CD4-positive, alpha-beta T cell treated with Interleukin-4 for 4 hours (primary cell): ENCODE data around the gene KRT78.
"Not testable (repeated sequence)": the region's sequence is repeated elsewhere in the genome, so short reads cannot be mapped to it uniquely, and the experiment has no call there.

ENCODE experiments used
- DNase-seq: peaks from one replicate; pipeline ENCODE4 v3.0.0-alpha.2; 2020

Gene KRT78, protein sequence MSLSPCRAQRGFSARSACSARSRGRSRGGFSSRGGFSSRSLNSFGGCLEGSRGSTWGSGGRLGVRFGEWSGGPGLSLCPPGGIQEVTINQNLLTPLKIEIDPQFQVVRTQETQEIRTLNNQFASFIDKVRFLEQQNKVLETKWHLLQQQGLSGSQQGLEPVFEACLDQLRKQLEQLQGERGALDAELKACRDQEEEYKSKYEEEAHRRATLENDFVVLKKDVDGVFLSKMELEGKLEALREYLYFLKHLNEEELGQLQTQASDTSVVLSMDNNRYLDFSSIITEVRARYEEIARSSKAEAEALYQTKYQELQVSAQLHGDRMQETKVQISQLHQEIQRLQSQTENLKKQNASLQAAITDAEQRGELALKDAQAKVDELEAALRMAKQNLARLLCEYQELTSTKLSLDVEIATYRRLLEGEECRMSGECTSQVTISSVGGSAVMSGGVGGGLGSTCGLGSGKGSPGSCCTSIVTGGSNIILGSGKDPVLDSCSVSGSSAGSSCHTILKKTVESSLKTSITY

DNA sequence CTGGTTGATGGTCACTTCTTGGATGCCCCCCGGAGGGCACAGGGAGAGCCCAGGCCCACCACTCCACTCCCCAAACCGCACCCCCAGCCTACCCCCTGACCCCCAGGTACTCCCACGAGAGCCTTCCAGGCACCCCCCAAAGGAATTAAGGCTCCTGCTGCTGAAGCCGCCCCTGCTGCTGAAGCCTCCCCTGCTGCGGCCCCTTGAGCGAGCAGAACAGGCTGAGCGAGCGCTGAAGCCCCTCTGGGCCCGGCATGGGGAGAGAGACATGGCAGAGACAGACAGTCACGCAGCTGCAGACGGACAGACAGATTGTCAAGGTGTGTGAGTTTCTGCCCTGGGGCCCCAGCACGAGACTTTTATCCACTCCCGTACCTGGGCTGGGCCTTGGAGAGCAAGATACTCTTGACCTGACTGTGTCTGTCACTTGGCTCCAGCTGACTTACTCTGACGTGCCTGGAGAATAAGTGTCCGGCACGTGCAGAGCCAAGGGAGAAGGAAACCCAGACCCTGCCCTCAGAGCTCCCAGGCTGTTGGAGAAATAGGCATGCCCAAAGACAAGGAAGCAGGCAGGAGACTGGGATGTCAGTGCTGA is at the start of gene KRT78:
TSS of gene KRT78 (minus strand) at position 334 of the 595 bp plus-strand sequence. CDS start at position 270, 64 bp downstream.
- DNase-seq: no peak

DNA sequence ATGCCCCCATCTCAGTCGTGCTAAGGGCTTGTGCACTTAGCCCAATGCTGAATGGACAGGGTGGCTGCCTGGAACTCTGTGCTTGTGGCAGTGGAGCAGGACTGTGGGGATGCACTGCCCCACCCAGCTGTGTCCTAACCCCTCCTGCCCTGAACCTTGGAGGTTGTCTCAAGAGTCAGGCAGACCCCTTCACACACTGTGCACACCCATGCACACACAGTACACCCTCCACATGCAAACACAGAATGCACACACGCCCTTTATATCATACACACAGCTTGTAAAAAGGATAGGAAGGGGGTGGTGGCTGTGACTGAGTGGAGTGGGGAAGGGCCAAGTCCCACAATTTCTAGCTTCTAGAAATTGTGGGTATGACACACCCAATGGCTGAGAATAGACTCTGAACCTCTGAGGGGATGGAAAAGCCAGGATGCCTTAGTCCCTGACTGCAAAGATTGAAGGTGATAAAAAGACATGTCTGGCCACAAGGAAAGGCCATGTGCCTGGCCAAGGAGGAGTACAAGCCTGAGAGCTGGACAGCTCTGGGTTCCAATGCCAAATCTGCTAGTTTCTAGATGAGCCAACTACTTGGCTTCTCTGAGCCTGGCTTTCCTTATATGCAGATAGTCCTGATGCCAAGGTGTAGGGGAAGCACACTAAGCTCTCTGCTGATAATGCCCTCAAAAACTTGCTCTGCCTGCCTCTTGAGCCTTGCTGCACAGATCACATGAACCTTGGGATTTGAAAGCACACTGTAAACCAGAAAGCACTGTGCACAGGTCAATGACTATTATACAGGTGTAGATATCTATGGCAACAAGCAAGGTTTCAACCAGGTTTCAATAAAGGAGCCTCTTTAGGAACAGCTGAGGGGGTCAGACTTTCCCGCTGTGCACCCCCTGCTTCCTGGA is 47.7 kb upstream of the KRT78 start:
- DNase-seq: no peak

DNA sequence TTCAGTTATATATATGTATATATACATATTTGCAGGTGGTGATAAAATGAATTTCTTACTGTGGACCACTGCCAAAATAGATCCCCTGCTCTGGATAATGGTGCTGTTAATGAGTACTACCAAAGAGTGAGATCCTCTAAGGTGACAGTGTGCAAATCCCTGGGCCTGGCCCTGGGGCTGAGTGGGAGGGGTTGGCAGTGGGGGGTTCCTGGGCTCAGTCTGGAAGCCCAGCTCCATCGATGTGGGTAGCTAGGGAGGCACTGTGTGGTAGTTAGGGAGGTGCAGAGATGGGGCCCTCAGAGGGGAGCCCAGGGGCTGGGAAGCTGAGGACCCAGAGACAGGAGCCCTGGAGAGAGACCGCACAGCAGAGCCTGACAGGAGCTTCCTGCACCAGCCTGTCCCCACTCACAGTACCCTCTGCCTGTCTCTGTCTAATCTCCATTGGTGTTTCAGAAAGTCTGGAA is 47.0 kb upstream of the KRT78 start:
- DNase-seq: no peak

DNA sequence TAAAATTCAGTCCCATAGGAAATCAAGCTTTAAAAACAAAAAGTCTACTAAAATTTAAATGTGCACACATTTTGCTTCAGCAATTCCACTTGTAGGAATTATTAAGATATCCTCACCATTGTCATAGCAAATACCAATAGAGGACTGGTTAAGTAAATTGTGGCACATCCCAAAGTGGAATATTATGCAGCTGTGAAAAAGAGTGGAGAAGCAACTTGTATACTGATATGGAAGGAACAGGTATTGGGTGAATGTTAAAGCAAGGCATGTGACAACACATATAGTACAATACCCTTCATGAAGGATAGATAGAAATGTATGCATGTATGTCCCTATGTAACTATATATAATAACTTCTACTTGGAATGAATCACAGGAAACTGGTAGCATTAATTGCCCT is 44.2 kb upstream of the KRT78 start:
- no peak for DNase-seq

DNA sequence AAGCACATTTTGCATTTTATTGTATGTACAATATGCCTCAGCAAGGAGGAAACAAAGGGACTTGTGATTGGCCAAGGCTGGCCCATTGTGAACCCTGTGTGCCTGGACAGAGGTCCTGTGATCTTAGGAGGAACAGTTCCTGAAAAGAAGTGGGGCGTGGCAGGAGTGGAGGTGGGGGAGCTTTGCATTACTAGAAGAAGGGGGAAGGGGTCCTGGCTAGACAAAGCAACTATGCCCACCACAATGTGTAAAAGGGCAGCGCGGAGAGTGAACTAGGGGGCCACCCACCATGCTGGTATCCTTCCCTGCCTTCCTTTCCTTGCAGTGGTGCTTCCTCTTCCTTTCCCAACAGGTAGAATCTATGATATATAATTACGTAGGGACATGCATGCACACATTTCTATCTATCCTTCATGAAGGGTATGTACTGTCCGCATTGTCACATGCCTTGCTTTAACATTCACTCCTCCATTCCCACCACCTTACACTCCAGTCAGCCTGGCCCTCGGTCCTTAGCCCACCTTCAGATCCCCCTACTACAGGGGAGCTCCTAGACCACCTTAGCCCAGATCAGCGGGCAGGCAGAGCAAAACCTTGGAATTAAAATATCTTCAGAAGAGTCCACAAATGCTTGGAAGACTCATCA is 43.5 kb upstream of the KRT78 start:
- no peak for DNase-seq

DNA sequence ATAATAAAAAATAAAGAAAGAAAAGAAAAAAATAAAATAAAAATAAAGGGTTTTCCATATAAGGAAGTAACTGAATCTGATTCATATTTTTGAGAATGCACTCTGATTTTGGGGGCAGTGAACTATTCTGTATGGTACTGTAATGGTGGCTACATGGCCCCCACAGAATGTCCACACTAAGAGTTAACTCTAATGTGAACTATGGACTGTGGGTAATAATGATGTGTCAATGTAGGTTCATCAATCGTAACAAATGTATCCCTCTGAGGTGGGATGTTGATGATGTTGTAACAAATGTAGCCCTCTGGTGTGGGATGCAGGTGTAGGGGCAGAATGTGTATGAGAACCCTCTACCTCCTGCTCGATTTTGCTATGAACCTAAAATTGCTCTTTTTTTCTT is 42.2 kb upstream of the KRT78 start:
- no peak for DNase-seq

DNA sequence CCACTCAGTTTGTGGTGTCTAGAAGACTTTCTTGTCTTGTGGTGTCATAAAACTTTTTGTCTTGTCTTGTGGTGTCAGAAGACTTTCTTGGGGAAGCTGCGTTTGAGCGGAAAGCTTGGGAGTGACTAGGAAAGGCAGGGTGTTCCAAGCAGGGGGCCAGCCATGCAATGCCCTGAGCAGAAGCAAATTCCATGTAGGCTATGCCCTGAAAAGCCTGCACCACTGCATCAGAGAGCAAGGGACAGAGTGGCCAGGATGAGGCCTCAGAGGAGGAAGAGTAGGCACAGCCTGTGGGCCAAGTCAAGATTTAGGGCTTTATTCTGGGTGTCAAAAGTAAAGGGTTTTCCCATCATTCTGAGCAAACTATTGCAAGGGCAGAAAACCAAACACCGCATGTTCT is 41.6 kb upstream of the KRT78 start:
- no peak for DNase-seq

DNA sequence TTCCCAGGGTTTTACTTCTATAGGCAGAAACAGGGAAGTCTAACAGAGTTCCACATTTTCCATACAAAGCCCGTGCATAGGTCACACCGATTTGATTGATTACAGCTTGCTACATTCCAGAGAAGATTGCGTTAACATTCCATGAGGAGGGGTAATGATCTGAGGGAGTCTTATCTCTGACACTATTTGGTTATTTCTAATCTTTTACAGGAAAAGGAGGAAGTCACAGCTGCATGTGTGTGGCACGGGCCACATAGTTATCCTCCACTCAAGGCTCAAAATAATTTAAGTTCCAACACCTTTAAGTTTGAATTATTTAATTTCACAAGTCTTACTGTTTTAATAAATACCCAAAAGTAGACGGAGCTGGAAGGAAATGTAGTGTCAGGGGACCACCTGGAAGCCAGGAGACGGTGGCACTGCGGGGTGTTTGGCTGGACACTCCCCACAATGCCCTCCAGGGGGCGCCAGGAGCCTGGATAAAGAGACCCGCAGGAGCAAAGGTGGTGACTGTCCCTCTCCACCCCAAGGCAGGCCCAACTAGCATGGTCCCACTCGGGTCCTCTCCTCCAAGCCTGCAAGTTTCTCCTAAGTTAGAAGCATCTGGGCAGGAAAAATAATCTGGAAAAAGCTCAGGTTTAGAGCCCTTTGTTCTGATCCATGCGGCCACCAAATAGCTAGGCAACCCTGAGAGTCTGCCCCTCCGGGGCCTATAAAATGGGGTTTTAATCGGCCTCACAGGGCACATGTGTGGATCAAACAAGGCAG is 35.9 kb upstream of the KRT78 start:
- DNase-seq: peak; percentile 68

DNA sequence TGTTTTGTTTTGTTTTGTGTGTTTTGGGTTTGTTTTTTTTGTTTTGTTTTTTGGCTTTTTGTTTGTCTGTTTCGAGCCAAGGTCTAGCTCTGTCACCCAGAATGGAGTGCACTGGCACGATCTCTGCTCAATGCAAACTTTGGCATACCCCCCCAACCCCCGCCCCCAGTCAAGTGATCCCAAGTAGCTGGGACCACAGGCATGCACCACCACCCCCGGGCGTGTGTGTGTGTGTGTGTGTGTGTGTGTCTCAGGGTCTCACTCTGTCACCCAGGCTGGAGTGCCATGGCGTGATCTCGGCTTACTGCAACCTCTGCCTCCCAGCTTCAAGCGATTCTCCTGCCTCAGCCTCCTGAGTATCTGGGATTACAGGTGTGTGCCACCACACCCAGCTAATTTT is 31.7 kb upstream of the KRT78 start:
- not testable (repeated sequence) for DNase-seq

DNA sequence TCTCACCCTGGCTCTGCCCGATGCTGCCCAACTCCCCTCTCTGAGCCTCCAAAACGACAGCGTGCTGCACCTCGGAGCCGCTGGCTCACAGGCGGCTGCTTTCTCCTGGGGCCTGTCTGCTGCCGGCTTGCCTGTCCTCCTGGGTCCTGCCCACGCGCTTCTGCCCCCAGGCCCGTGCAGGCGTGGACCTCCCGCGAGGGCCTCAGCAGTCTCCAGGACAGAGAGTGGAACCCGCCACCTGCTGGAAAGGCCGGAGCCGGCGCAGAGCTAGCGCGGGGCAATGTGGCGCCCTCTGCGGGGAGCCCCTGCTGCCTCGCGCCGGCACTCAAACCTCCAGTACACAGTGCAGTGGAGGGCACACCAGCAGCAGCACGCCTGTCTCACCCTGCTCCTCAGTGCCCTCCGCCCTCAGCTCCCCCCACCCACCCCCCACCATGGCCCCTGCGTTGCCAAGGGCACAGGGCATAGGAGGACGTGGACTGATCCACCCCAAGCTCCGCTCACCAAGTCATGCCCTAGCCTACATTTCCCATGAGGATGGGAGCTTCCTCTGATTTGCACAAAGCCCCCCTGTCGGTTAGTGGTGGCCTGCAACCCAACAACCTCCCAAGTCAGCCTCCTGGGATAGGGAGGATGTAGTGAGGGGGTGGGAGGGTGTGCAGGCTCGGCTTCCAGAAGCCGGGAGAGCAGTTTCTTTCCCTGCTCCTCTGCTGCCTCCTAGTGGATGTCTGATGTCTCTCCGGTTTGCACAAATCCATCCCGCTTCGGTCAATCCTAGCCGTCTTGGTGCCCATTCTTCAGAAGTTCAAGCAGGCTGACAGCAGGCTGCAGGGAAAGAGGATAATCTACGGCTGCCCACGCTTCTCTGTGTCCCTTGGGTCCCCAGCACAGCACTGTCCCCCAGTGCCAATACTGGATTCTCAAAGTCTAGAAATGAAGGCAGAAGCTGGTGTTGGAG is 30.9 kb upstream of the KRT78 start:
- peak; percentile 55 for DNase-seq

DNA sequence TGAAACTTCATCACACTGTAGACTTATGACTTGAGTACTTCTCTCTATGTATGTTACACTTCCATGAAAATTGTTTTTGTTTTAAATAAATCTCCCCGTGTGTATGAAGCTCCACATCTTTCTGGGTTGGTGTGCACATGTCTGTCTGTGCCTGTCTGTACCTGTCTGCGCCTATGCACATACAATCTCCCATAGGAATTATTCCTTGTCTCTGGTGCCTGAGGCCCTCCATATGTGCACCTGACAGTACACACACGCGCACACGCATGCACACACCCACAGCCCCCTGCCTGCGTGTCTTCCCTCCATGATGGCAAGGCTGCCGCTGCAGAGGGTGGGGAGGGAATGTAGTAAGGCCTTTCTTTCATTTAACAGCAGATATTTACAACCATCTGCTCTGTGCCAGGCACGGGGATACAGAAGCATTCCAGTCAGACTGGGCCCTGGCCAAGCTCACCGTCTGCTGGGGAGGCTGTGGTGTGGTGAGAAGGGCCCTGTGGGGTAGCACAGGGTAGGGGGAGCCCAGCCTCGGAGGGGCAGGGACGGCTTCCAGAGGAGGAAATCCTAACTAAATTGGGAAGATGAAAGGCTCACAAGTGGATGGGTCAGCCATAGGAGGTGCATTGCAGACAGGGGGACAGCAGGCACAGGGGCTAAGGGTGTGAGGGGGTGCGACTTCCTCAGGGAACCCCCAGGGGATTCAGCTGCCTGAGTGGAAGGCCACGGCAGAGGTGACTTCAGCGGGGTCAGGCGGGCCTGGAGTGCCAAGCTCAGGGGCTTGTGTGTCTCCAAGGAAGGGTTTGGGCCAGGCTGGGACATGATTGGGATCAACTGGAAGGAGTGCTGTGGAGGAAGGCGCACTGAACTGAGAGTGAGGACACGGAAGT is 30.0 kb upstream of the KRT78 start:
- no peak for DNase-seq

DNA sequence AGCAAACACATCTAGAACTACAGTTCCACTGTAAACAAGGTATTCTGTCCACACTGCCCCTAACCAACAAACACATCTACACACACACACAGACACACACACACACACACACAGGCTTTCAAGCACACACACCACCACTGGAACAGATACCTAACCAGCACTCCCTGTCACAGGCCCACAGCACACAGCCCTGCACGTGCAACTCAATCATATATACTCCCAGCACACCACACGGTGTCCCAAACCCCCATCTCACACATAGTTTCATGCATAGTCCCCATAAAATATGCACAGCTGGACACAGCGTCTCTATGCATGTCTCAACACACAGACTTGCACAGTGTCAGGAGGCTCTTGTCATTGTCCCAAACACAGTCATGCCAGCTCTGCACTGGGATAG is 28.4 kb upstream of the KRT78 start:
- no peak for DNase-seq

DNA sequence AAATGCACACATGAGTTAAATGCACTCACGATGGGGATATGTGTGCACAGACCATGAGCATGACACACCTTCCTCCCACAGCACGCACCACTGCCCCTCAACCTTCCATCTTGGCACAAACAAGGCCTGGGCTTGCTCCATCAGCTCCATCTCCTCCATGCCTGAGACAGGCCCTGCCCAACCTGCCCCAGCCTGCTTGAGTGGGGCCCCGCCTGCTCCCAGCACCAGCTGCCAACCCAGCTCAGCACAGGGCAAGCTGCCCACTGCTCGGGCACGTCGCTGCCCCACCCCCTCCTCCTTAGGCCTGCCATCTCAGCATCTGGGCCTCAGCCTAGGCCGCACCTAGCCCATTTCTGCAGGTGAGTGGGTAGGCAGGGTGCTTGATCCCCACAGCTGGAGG is 27.6 kb upstream of the KRT78 start:
- no peak for DNase-seq

DNA sequence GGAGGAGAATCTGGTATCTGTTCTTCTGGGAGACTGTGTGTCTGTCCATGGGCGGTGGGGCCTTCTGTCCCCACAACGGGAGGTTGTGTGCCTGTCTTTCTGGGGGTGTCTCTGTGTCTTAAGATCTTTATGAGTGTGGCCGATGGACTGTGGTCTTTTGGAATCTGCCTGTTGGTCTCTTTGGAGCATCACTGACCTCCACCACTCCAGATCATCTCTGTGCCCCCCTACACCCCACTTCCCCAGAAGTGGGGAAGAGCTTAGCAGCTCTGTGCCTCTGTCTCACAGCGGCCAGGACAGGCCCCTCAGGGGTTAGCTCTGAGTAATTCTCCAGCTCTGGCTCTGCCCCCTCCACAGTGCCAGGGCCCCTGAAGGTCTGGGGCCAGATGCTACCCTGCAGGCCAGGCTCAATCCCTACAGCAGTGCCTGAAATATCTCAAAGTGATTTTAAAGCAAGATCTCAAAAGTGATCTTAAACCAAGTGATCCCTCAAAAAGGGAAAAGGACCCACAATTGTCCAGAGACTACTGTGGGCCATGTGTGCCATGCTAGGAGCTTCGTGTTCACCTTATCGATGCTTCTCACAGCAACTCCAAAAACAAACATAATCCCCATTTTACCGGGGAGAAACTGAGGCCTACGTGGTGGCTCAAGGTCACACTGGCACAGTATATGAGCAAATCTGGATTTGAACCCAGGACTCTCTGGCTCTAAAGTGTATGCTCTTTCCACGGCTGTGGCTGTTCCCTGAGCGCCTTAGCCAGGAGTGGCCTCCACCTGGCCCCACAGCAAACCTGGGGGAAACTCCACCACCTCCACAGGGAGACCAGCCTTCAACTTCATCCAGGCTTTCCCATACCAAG is 26.0 kb upstream of the KRT78 start:
- no peak for DNase-seq

DNA sequence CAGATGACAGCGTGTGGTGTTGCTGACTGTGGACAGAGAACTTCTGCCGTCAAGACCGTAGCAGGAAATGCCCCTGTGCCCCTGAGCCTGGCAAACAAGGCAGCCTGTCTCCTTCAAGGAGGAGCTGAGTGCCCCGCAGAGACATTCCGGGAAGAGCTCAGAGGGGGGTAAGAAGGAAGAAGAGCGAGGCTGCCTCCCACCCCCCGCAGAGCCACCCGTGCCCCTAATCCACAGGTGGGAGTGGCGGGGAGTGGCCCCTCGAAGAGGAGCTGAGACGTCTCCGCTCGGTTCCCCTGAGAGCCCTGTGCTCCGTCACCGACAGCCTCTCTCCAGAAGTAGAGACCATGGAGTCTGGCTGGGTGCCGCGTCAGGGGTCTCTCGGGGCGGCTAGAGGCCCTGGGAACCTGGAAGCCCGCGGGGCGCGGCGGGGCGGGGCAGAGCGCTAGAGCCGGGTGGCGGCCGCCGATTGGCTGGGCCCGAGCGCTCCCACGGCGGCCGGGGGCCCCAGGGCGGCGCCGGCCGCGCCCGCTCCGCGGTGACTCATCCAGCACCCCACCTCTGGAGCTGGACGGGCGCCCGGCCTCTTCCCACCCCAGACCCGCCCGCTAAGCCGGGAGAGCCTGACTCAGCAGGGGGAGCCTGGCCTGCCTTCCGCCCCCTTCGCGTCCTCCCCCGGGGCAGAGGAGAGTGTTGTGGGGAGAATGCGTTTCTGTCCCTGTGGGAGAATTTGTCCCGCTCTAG is 25.2 kb upstream of the KRT78 start:
- DNase-seq: peak; percentile 55

DNA sequence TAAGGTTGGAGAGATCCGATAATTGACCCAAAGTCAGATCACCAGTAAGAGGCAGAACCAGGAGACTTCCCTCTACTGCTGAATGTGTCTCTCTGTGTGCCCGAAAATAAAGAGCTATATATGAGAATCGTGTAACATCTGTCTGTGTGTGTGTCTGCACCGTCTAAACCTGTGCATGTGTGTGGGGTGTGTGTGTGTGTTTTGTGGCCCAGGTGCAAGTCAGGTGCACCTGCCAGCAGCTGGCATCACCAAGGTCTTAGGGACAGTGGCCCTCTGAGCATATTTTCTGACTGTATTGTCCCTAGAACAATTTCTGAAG is 24.7 kb upstream of the KRT78 start:
- no peak for DNase-seq

DNA sequence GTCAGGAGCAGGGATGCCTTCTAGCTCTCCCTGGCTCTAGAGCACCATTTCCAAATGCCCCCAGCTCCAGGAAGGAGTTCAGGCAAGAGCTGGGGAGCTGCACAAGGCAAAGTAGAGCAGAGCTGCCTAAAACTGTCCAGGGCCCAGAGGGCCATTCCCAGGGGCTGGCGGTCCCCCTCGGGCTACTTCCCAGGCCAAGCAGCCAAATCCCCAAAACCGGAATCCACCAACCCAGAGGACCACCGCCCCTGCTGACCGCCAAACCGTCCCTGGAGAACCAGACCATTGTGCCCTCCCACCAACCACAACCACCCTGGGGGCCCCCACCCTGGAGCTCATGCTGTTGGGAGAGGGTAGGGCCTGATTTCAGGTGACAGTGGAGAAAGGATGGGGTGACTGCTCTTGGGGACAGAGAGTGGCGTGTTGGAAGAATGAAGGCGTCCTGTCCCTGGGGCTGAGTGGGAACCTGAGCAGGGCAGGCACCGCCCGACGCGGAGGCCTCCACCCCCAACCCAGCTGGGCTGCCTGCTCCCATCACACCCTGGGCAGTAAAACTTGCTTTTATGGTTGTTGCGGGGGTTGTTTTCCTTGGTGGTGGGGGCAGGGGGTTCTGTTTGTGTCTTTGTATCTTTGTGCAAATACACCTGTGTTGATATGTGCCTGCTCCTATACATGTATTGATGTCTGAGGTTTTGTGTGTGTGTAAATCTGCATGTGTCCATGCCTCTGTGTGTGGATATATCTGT is 24.0 kb upstream of the KRT78 start:
- no peak for DNase-seq
